GM13976 (cell line): ENCODE results near the gene C22orf23.
"Not testable (repeated sequence)": the region's sequence is repeated elsewhere in the genome, so short reads cannot be mapped to it uniquely, and the experiment has no call there.

Experiments
- DNase-seq: peaks from one replicate; pipeline ENCODE4 v3.0.0; 2012; ENCODE audit warnings: low spot score
- CTCF ChIP-seq: IDR thresholded peaks from 2 replicates; pipeline ENCODE4 v1.5.1; 2012; ENCODE audit warnings: borderline replicate concordance, mild to moderate bottlenecking; ENCODE audit not compliant: insufficient read depth; ENCODE audit errors: extremely low read depth, missing control alignments, control extremely low read depth
- in situ Hi-C: fragments of 300-500 bp; cut with MboI; formaldehyde crosslinking; loops from one replicate; pipeline ENCODE4 v1.12.0; 2022; ENCODE audit warnings: low sequenced_read_pairs, mixed read lengths, inconsistent platforms; ENCODE audit not compliant: unreplicated experiment

The C22orf23 gene

GRCh38 chr22:37959231-37959825 is 5.9 kb upstream of the C22orf23 start:
- TF ChIP-seq CTCF, result no peak
- no peak for DNase-seq
- in situ Hi-C loops, result no loop called here

GRCh38 chr22:37957232-37957631 is 3.8 kb upstream of the C22orf23 start:
- in situ Hi-C loops, result no loop called here
- DNase-seq, result no peak
- no peak for TF ChIP-seq CTCF

GRCh38 chr22:37955825-37956397 is 2.5 kb upstream of the C22orf23 start:
- in situ Hi-C loops, DNase-seq: not testable (repeated sequence)

- DNase-seq, result no peak
- no peak for TF ChIP-seq CTCF
- in situ Hi-C loops, result no loop called here
These were observed 1.3 kb upstream of the C22orf23 start for GRCh38 chr22:37954686-37955085.

GRCh38 chr22:37953062-37953436 is 352 bp downstream of the C22orf23 start:
- in situ Hi-C loops, result no loop called here
- DNase-seq, result no peak
- no peak for TF ChIP-seq CTCF

- DNase-seq, result not testable (repeated sequence)
These were observed 772 bp downstream of the C22orf23 start for GRCh38 chr22:37952629-37953028.

GRCh38 chr22:37951305-37951704 is 2.1 kb downstream of the C22orf23 start:
- TF ChIP-seq CTCF, result no peak
- DNase-seq, result no peak
- in situ Hi-C loops, result no loop called here

More at GRCh38 chr22:37952629-37953028, 772 bp downstream of the C22orf23 start:
- in situ Hi-C loops, result not testable (repeated sequence)

GRCh38 chr22:37947142-37947795 is 6.1 kb downstream of the C22orf23 start:
- DNase-seq, in situ Hi-C loops: not testable (repeated sequence)

GRCh38 chr22:37944423-37944822 is 9.0 kb downstream of the C22orf23 start:
- in situ Hi-C loops, DNase-seq: not testable (repeated sequence)
